H9 (cell line): ENCODE measurements around the gene SBNO1. TPM values are rescaled to one million over a fixed set of nuclear protein-coding genes. Genes with fewer than 3 reads are reported as not detected.
"Not testable (repeated sequence)": the region's sequence is repeated elsewhere in the genome, so short reads cannot be mapped to it uniquely, and the experiment has no call there.

ENCODE experiments used
- DNase-seq: peaks from one replicate; pipeline ENCODE4 v3.0.0-alpha.2; 2017
- H2AFZ ChIP-seq: one replicate; pipeline ENCODE4 v1.6.1; 2013; ENCODE audit warnings: mild to moderate bottlenecking, low read length, control low read depth, moderate library complexity
- H2AK5ac ChIP-seq: 2 replicates; pipeline ENCODE4 v1.6.1; 2013; ENCODE audit warnings: low read length, control low read depth, mixed read lengths; ENCODE audit not compliant: insufficient read length
- H2BK120ac ChIP-seq: one replicate; pipeline ENCODE4 v1.6.1; 2013; ENCODE audit warnings: low read depth, mild to moderate bottlenecking, low read length, control low read depth, inconsistent platforms; ENCODE audit not compliant: poor library complexity, severe bottlenecking
- H2BK12ac ChIP-seq: 2 replicates; pipeline ENCODE4 v1.6.1; 2013; ENCODE audit warnings: low read length, control low read depth, mixed read lengths, low read depth; ENCODE audit not compliant: insufficient read length
- H2BK15ac ChIP-seq: 2 replicates; pipeline ENCODE4 v1.6.1; 2013; ENCODE audit warnings: low read depth, low read length, control low read depth
- H2BK20ac ChIP-seq: one replicate; pipeline ENCODE4 v1.6.1; 2013; ENCODE audit warnings: low read depth, mild to moderate bottlenecking, low read length, control low read depth, inconsistent platforms; ENCODE audit not compliant: poor library complexity, severe bottlenecking
- H2BK5ac ChIP-seq: 2 replicates; pipeline ENCODE4 v1.6.1; 2013; ENCODE audit warnings: low read length, control low read depth, mixed read lengths; ENCODE audit not compliant: insufficient read length
- H3K14ac ChIP-seq: 2 replicates; pipeline ENCODE4 v1.6.1; 2013; ENCODE audit warnings: low read length, control low read depth; ENCODE audit not compliant: insufficient read depth
- H3K18ac ChIP-seq: 2 replicates; pipeline ENCODE4 v1.6.1; 2013; ENCODE audit warnings: low read depth, mild to moderate bottlenecking, mixed read lengths, low read length, control low read depth; ENCODE audit not compliant: insufficient read length
- H3K23ac ChIP-seq: 2 replicates; pipeline ENCODE4 v1.6.1; 2013; ENCODE audit warnings: low read length, control low read depth, mixed read lengths, low read depth; ENCODE audit not compliant: insufficient read length
- H3K23me2 ChIP-seq: 2 replicates; pipeline ENCODE4 v1.6.1; 2013; ENCODE audit warnings: low read depth, mild to moderate bottlenecking, mixed read lengths, low read length, control low read depth; ENCODE audit not compliant: insufficient read length, poor library complexity, severe bottlenecking
- H3K27ac ChIP-seq: 2 replicates; pipeline ENCODE4 v1.5.1; 2013; ENCODE audit warnings: low read length, control low read depth, mixed read lengths, low read depth; ENCODE audit not compliant: insufficient read length
- H3K27me3 ChIP-seq: 2 replicates; pipeline ENCODE4 v1.6.1; 2013; ENCODE audit warnings: low read length, control low read depth, inconsistent platforms; ENCODE audit not compliant: insufficient read depth
- H3K4ac ChIP-seq: 2 replicates; pipeline ENCODE4 v1.6.1; 2013; ENCODE audit warnings: low read depth, mild to moderate bottlenecking, control low read depth, inconsistent platforms, low read length, moderate library complexity
- H3K4me1 ChIP-seq: 2 replicates; pipeline ENCODE4 v1.6.1; 2013; ENCODE audit warnings: low read length, control low read depth, inconsistent platforms; ENCODE audit not compliant: insufficient read depth
- H3K4me2 ChIP-seq: 2 replicates; pipeline ENCODE4 v1.6.1; 2013; ENCODE audit warnings: low read length, control low read depth, mixed read lengths; ENCODE audit not compliant: insufficient read length, insufficient read depth
- H3K56ac ChIP-seq: 2 replicates; pipeline ENCODE4 v1.6.1; 2013; ENCODE audit warnings: low read depth, mild to moderate bottlenecking, mixed read lengths, low read length, control low read depth; ENCODE audit not compliant: insufficient read length
- H3K79me1 ChIP-seq: 2 replicates; pipeline ENCODE4 v1.6.1; 2013; ENCODE audit warnings: low read depth, mild to moderate bottlenecking, moderate library complexity, low read length, control low read depth, inconsistent platforms; ENCODE audit not compliant: insufficient read depth, poor library complexity, severe bottlenecking
- H3K79me2 ChIP-seq: 2 replicates; pipeline ENCODE4 v1.6.1; 2013; ENCODE audit warnings: low read length, control low read depth, inconsistent platforms; ENCODE audit not compliant: insufficient read depth
- H3K9ac ChIP-seq: 2 replicates; pipeline ENCODE4 v1.6.1; 2013; ENCODE audit warnings: low read length, control low read depth, mixed read lengths; ENCODE audit not compliant: insufficient read length; ENCODE audit errors: extremely low read depth
- H3K9me3 ChIP-seq: one replicate; pipeline ENCODE4 v1.6.1; 2013; ENCODE audit warnings: low read depth, low read length, inconsistent platforms; ENCODE audit not compliant: control insufficient read depth
- H3T11ph ChIP-seq: one replicate; pipeline ENCODE4 v1.6.1; 2013; ENCODE audit warnings: mild to moderate bottlenecking, low read length, control low read depth, inconsistent platforms
- H4K20me1 ChIP-seq: one replicate; pipeline ENCODE4 v1.6.1; 2013; ENCODE audit not compliant: control insufficient read depth, insufficient read length, insufficient read depth
- H4K5ac ChIP-seq: 2 replicates; pipeline ENCODE4 v1.6.1; 2013; ENCODE audit warnings: low read depth, mild to moderate bottlenecking, mixed read lengths, low read length, control low read depth; ENCODE audit not compliant: insufficient read length
- H4K8ac ChIP-seq: replicated peaks from 2 replicates; pipeline ENCODE4 v1.6.1; 2013; ENCODE audit warnings: low read length, control low read depth, mixed read lengths, low read depth; ENCODE audit not compliant: insufficient read length
- H4K91ac ChIP-seq: 2 replicates; pipeline ENCODE4 v1.6.1; 2013; ENCODE audit warnings: low read depth, mild to moderate bottlenecking, moderate library complexity, mixed read lengths, low read length, control low read depth; ENCODE audit not compliant: insufficient read length
- H3K27ac Mint-ChIP-seq, 3 experiments: 2 replicates in 2 of 3; 3 replicates in 1 of 3; pipeline ENCODE4 v1.8.0; 2020 to 2021; ENCODE audit warnings: mixed read lengths in 3 of 3, mild to moderate bottlenecking in 1 of 3, moderate library complexity in 1 of 3
- H3K27me3 Mint-ChIP-seq: 2 replicates; pipeline ENCODE4 v1.8.0; 2021; ENCODE audit warnings: low read depth, mild to moderate bottlenecking, moderate library complexity, mixed read lengths
- H3K36me3 Mint-ChIP-seq, 3 experiments: 2 replicates in 2 of 3; 3 replicates in 1 of 3; pipeline ENCODE4 v1.8.0; 2020 to 2021; ENCODE audit warnings: low read depth in 3 of 3, mixed read lengths in 3 of 3; ENCODE audit not compliant: insufficient read depth in 1 of 3
- H3K4me1 Mint-ChIP-seq, 2 experiments: 2 replicates each; pipeline ENCODE4 v1.8.0; 2020; ENCODE audit warnings: mixed read lengths in 2 of 2
- H3K4me3 Mint-ChIP-seq, 2 experiments: 2 replicates in 1 of 2; 3 replicates in 1 of 2; pipeline ENCODE4 v1.8.0; 2020 to 2021; ENCODE audit warnings: mild to moderate bottlenecking in 2 of 2, mixed read lengths in 2 of 2, moderate library complexity in 1 of 2
- H3K9me3 Mint-ChIP-seq, 2 experiments: 2 replicates in 1 of 2; 3 replicates in 1 of 2; pipeline ENCODE4 v1.8.0; 2020; ENCODE audit warnings: mild to moderate bottlenecking in 2 of 2, mixed read lengths in 2 of 2, moderate library complexity in 1 of 2
- WGBS: extraction: QIAGEN DNeasy Blood & Tissue Kit; methylation state at CpG from one replicate; pipeline ENCODE4 v1.1.7; 2013; ENCODE audit warnings: missing lambda C conversion rate, low lambda C conversion rate, mixed read lengths; ENCODE audit not compliant: insufficient read length; ENCODE audit errors: extremely low coverage; 5-methylcytosine and 5-hydroxymethylcytosine counted together
- total RNA-seq: library from RNA; stranded (reverse); gene quantifications from 2 replicates; pipeline ENCODE4 v1.2.1, GENCODE V29; 2021
- TF ChIP-seq, protein P1 (sequence below): fragments of 200-600 bp; sonication (generic); conservative IDR thresholded peaks from 3 replicates; pipeline ENCODE4 v1.8.0; 2021; ENCODE audit warnings: antibody characterized with exemption, mild to moderate bottlenecking

The SBNO1 gene
- total RNA-seq, 1 experiment from 2014 or later = 47.5 TPM

- H3K27ac Mint-ChIP-seq = not testable (repeated sequence)
Measured at GRCh38 chr12:123407934-123408333, 43.3 kb upstream of the SBNO1 start.

GRCh38 chr12:123407269-123407668 lies 42.6 kb upstream of the SBNO1 start:
- H3K27ac ChIP-seq, H2AFZ ChIP-seq, H3K4me1 Mint-ChIP-seq, H3K4me2 ChIP-seq, H2BK120ac ChIP-seq, H3K14ac ChIP-seq, H2AK5ac ChIP-seq, H4K5ac ChIP-seq, H3K27ac Mint-ChIP-seq, H2BK20ac ChIP-seq, H3K4me1 ChIP-seq, H2BK12ac ChIP-seq, H4K91ac ChIP-seq, H3K23me2 ChIP-seq, H2BK5ac ChIP-seq, H3K18ac ChIP-seq, H3K79me1 ChIP-seq, H4K8ac ChIP-seq, H2BK15ac ChIP-seq, H3K23ac ChIP-seq, H3K56ac ChIP-seq, DNase-seq, H3K27me3 ChIP-seq, H3K9me3 Mint-ChIP-seq, H3K4me3 Mint-ChIP-seq, H3K9me3 ChIP-seq, H3K4ac ChIP-seq, H4K20me1 ChIP-seq, H3K79me2 ChIP-seq, H3K9ac ChIP-seq, H3T11ph ChIP-seq: not testable (repeated sequence)
- no CpG with 5 or more reads among the region's 15 CpGs for WGBS
- peaks cover 45% of the 10 kb centered on the region for H3K27me3 Mint-ChIP-seq
- H3K36me3 Mint-ChIP-seq = peaks cover 28 to 46% (median 38%) of the 10 kb centered on the region in 3 experiments; a peak in 6 of 7 replicates

More at GRCh38 chr12:123407934-123408333, 43.3 kb upstream of the SBNO1 start:
- H3K27ac ChIP-seq, H3K4me3 Mint-ChIP-seq, H4K20me1 ChIP-seq, H3K4ac ChIP-seq, H4K5ac ChIP-seq, H3K4me2 ChIP-seq, H2BK5ac ChIP-seq, H3T11ph ChIP-seq, H2BK120ac ChIP-seq, H3K79me2 ChIP-seq, H3K4me1 Mint-ChIP-seq, H3K9ac ChIP-seq, H2AFZ ChIP-seq, H4K8ac ChIP-seq, H2AK5ac ChIP-seq, H3K23me2 ChIP-seq, H4K91ac ChIP-seq, H3K9me3 ChIP-seq, H3K23ac ChIP-seq, H3K27me3 ChIP-seq, H2BK12ac ChIP-seq, H3K56ac ChIP-seq, H3K4me1 ChIP-seq, H3K79me1 ChIP-seq, H2BK20ac ChIP-seq, H2BK15ac ChIP-seq, H3K9me3 Mint-ChIP-seq, H3K14ac ChIP-seq, H3K18ac ChIP-seq: not testable (repeated sequence)
- Mint-ChIP-seq H3K36me3 (peaks cover 24 to 42% (median 33%) of the 10 kb centered on the region in 3 experiments; a peak in 6 of 7 replicates), H3K27me3 (peaks cover 38% of the 10 kb centered on the region)
- TF ChIP-seq, protein P1, sequence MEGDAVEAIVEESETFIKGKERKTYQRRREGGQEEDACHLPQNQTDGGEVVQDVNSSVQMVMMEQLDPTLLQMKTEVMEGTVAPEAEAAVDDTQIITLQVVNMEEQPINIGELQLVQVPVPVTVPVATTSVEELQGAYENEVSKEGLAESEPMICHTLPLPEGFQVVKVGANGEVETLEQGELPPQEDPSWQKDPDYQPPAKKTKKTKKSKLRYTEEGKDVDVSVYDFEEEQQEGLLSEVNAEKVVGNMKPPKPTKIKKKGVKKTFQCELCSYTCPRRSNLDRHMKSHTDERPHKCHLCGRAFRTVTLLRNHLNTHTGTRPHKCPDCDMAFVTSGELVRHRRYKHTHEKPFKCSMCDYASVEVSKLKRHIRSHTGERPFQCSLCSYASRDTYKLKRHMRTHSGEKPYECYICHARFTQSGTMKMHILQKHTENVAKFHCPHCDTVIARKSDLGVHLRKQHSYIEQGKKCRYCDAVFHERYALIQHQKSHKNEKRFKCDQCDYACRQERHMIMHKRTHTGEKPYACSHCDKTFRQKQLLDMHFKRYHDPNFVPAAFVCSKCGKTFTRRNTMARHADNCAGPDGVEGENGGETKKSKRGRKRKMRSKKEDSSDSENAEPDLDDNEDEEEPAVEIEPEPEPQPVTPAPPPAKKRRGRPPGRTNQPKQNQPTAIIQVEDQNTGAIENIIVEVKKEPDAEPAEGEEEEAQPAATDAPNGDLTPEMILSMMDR = peak; percentile 38; the same call in 2 of the 3 replicates
- WGBS = no CpG with 5 or more reads among the region's 15 CpGs
- DNase-seq = peak; percentile 46
